Measurements from ENCODE around the gene MPZL3. TPM values are rescaled to one million over a fixed set of nuclear protein-coding genes. Genes with fewer than 3 reads are reported as not detected.

The MPZL3 gene
- total and polyA plus RNA-seq, 2 donors from 2014 or later, result 1.7 to 10.0 TPM

GRCh38 chr11:118230088-118230487 is 22.1 kb downstream of the MPZL3 start:
- no peak overlapping the region for H3K9ac ChIP-seq (ENCODE audit: low read length in 3 of 3)
- H3K27me3 ChIP-seq (ENCODE audit: control insufficient read depth, insufficient read depth, low read length), result no peaks in the 10 kb centered on the region
- no peak overlapping the region for H3K27ac ChIP-seq (ENCODE audit: low read depth in 2 of 2, low read length in 2 of 2)
- no peak for DNase-seq
- intact Hi-C loops (cut with DNase I), result no loop called here
- H3K4me1 ChIP-seq (ENCODE audit: control insufficient read depth in 2 of 3, insufficient read depth in 2 of 3, low read depth in 1 of 3, low read length in 3 of 3), result no peaks in the 10 kb centered on the region
- H3K36me3 ChIP-seq (ENCODE audit: control insufficient read depth in 2 of 3, insufficient read depth in 3 of 3, low read length in 3 of 3), result peaks cover 0 to 13% (median 9%) of the 10 kb centered on the region in 3 donors
- TF ChIP-seq, protein P1, sequence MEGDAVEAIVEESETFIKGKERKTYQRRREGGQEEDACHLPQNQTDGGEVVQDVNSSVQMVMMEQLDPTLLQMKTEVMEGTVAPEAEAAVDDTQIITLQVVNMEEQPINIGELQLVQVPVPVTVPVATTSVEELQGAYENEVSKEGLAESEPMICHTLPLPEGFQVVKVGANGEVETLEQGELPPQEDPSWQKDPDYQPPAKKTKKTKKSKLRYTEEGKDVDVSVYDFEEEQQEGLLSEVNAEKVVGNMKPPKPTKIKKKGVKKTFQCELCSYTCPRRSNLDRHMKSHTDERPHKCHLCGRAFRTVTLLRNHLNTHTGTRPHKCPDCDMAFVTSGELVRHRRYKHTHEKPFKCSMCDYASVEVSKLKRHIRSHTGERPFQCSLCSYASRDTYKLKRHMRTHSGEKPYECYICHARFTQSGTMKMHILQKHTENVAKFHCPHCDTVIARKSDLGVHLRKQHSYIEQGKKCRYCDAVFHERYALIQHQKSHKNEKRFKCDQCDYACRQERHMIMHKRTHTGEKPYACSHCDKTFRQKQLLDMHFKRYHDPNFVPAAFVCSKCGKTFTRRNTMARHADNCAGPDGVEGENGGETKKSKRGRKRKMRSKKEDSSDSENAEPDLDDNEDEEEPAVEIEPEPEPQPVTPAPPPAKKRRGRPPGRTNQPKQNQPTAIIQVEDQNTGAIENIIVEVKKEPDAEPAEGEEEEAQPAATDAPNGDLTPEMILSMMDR (IDR thresholded peaks at IDR 0.05; ENCODE audit: borderline replicate concordance, extremely low read depth, insufficient read depth), result no peak
- no peak overlapping the region for H3K4me3 ChIP-seq (ENCODE audit: low read length in 3 of 3)
- FAIRE-seq, result no peak
- H3K9me3 ChIP-seq (ENCODE audit: control insufficient read depth in 2 of 3, insufficient read depth in 1 of 3, low read length in 3 of 3), result no peaks in the 10 kb centered on the region

DNA sequence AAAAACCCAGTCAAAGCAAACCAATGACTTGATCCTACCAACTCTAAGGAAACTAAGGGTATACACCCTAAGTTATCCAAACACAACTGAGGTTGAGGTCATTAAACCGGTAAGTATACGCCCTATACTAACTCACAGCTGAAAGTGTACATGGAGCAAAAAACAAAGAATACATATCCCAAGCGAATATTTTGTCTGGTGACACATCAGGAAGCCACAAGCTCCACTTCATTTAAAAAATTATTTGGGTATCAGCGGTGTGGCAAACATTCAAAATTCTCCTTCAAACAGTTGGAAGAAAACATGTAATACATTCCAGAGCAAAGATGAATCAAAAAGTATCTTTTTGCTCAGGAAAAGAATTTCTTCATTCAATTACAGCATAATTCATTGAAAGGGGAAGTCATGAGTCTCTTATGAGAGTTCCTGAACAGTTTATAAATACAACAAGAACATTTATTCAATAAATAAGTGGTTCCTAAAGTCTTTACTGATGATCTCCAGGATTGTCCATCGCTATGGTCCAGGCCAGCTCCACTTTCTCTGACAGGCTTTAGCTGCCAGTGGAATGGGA is 22.8 kb downstream of the MPZL3 start:
- FAIRE-seq (no peak), DNase-seq (no peak)
- peaks cover 0 to 13% (median 9%) of the 10 kb centered on the region in 3 donors for H3K36me3 ChIP-seq (ENCODE audit: control insufficient read depth in 2 of 3, insufficient read depth in 3 of 3, low read length in 3 of 3)

GRCh38 chr11:118227865-118228785 is 24.0 kb downstream of the MPZL3 start:
- H3K36me3 ChIP-seq (ENCODE audit: control insufficient read depth in 2 of 3, insufficient read depth in 3 of 3, low read length in 3 of 3), result peaks cover 0 to 13% (median 5%) of the 10 kb centered on the region in 3 donors
- H3K9ac ChIP-seq (ENCODE audit: low read length in 3 of 3), result no peak overlapping the region
- DNase-seq, result no peak
- no peaks in the 10 kb centered on the region for H3K27me3 ChIP-seq (ENCODE audit: control insufficient read depth, insufficient read depth, low read length)
- H3K4me3 ChIP-seq (ENCODE audit: low read length in 3 of 3), result no peak overlapping the region
- no peaks in the 10 kb centered on the region for H3K4me1 ChIP-seq (ENCODE audit: control insufficient read depth in 2 of 3, insufficient read depth in 2 of 3, low read depth in 1 of 3, low read length in 3 of 3)
- FAIRE-seq, result no peak
- TF ChIP-seq, protein P1 (IDR thresholded peaks at IDR 0.05; ENCODE audit: borderline replicate concordance, extremely low read depth, insufficient read depth), result no peak
- H3K9me3 ChIP-seq (ENCODE audit: control insufficient read depth in 2 of 3, insufficient read depth in 1 of 3, low read length in 3 of 3), result no peaks in the 10 kb centered on the region
- H3K27ac ChIP-seq (ENCODE audit: low read depth in 2 of 2, low read length in 2 of 2), result peak overlapping the region in 1 of 2 donors; percentile 14
- intact Hi-C loops (cut with DNase I), result no loop called here

More for the DNA sequence above, 22.8 kb downstream of the MPZL3 start:
- H3K27me3 ChIP-seq (ENCODE audit: control insufficient read depth, insufficient read depth, low read length), result no peaks in the 10 kb centered on the region
- H3K9ac ChIP-seq (ENCODE audit: low read length in 3 of 3), result no peak overlapping the region
- TF ChIP-seq, protein P1 (IDR thresholded peaks at IDR 0.05; ENCODE audit: borderline replicate concordance, extremely low read depth, insufficient read depth), result no peak
- H3K4me1 ChIP-seq (ENCODE audit: control insufficient read depth in 2 of 3, insufficient read depth in 2 of 3, low read depth in 1 of 3, low read length in 3 of 3), result no peaks in the 10 kb centered on the region
- intact Hi-C loops (cut with DNase I), result no loop called here
- no peak overlapping the region for H3K4me3 ChIP-seq (ENCODE audit: low read length in 3 of 3)
- no peaks in the 10 kb centered on the region for H3K9me3 ChIP-seq (ENCODE audit: control insufficient read depth in 2 of 3, insufficient read depth in 1 of 3, low read length in 3 of 3)
- H3K27ac ChIP-seq (ENCODE audit: low read depth in 2 of 2, low read length in 2 of 2), result peak overlapping the region in 1 of 2 donors; percentile 71

All from kidney (tissue), 14 donors.